Gastroesophageal sphincter (tissue), 4 donors: ENCODE data around the gene C1orf159. TPM values are rescaled to one million over a fixed set of nuclear protein-coding genes. Genes with fewer than 3 reads are reported as not detected.

Experiments
- ATAC-seq: fragments of 150-250 bp; one replicate; pipeline ENCODE4 v1.9.1; 2016; ENCODE audit warnings: mild to moderate bottlenecking, moderate library complexity
- H3K27ac ChIP-seq, 4 donors: fragments of 200-600 bp; sonication (generic) in 3 of 4; 1 replicate in 3 of 4; 2 replicates in 1 of 4; pipeline ENCODE4 v1.5.1; 2016 to 2019
- H3K27me3 ChIP-seq: fragments of 200-600 bp; sonication (generic); one replicate; pipeline ENCODE4 v1.5.1; 2019
- H3K36me3 ChIP-seq, 2 donors: fragments of 200-600 bp; sonication (generic); one replicate each; pipeline ENCODE4 v1.5.1; 2019; ENCODE audit warnings: control low read depth in 1 of 2
- H3K4me1 ChIP-seq, 3 donors: fragments of 200-600 bp; sonication (generic); 1 replicate in 2 of 3; 2 replicates in 1 of 3; pipeline ENCODE4 v1.5.1; 2016 to 2019; ENCODE audit warnings: control low read depth in 2 of 3
- H3K4me3 ChIP-seq, 2 donors: fragments of 200-600 bp; sonication (generic); one replicate each; pipeline ENCODE4 v1.5.1; 2019; ENCODE audit warnings: mild to moderate bottlenecking in 1 of 2, moderate library complexity in 1 of 2
- H3K9me3 ChIP-seq, 3 donors: fragments of 200-600 bp; sonication (generic); one replicate each; pipeline ENCODE4 v1.5.1; 2017 to 2019; ENCODE audit warnings: control low read depth in 2 of 3
- CTCF ChIP-seq, 4 experiments: fragments of 200-600 bp in 2 of 4; fragments of 450-650 bp in 2 of 4; sonication (generic) in 1 of 4; IDR thresholded peaks; one replicate each; pipeline ENCODE4 v1.5.1; 2017 to 2019; ENCODE audit warnings: antibody characterized with exemption in 4 of 4, mild to moderate bottlenecking in 2 of 4, moderate library complexity in 2 of 4
- EP300 ChIP-seq: sonication (generic); formaldehyde crosslinking; IDR thresholded peaks from one replicate; pipeline ENCODE4 v1.6.1; 2017; ENCODE audit warnings: antibody characterized with exemption, mild to moderate bottlenecking
- POLR2A ChIP-seq, 2 donors: fragments of 450-650 bp; IDR thresholded peaks; one replicate each; pipeline ENCODE4 v1.6.1; 2017; ENCODE audit warnings: antibody characterized with exemption in 2 of 2, mild to moderate bottlenecking in 2 of 2, moderate library complexity in 1 of 2
- POLR2AphosphoS5 ChIP-seq: sonication (generic); formaldehyde crosslinking; IDR thresholded peaks from one replicate; pipeline ENCODE4 v1.6.1; 2017; ENCODE audit warnings: antibody characterized with exemption
- WGBS, 2 donors: methylation state at CpG; one replicate each; pipeline ENCODE4 v1.1.5; 2018; ENCODE audit warnings: low coverage in 1 of 2; 5-methylcytosine and 5-hydroxymethylcytosine counted together
- total RNA-seq, 4 donors: library from RNA; depleted of rRNA; stranded (reverse); fragments of >200 nt; gene quantifications; one replicate each; pipeline ENCODE4 v1.1.0, GENCODE V29; 2016

C1orf159 gene
- total RNA-seq, 4 donors from 2014 or later: 6.3 to 15.3 (median 9.9) TPM

- no peaks in the 10 kb centered on the region for H3K9me3 ChIP-seq
- peak; percentile 89 for ATAC-seq
- peak overlapping the region in 1 of 4 donors; percentile 11 for H3K27ac ChIP-seq
- peaks cover 0 to 12% (median 6%) of the 10 kb centered on the region in 3 donors for H3K4me1 ChIP-seq
- H3K4me3 ChIP-seq: peak overlapping the region in 1 of 2 donors; percentile 38
- peaks cover 64% of the 10 kb centered on the region for H3K27me3 ChIP-seq
- WGBS, 2 donors: 5 to 20% methylated on average over 3 to 4 of the region's 39 CpGs
- TF ChIP-seq EP300: no peak
- TF ChIP-seq CTCF (IDR thresholded peaks at IDR 0.05): peak in 3 of 4 experiments; percentile 90 to 93 (median 90)
- TF ChIP-seq POLR2A (IDR thresholded peaks at IDR 0.05): no peak
- H3K36me3 ChIP-seq: no peaks in the 10 kb centered on the region
These were observed 6.4 kb upstream of the C1orf159 start for GRCh38 chr1:1122078-1122811.

GRCh38 chr1:1121611-1122077 lies 5.8 kb upstream of the C1orf159 start:
- Histone ChIP-seq H3K4me3 (peak overlapping the region in 1 of 2 donors; percentile 38), H3K4me1 (peaks cover 0 to 17% (median 6%) of the 10 kb centered on the region in 3 donors), H3K27ac (peak overlapping the region in 1 of 4 donors; percentile 11), H3K27me3 (peaks cover 65% of the 10 kb centered on the region), H3K36me3 (no peaks in the 10 kb centered on the region), H3K9me3 (no peaks in the 10 kb centered on the region)
- no peak for TF ChIP-seq EP300
- TF ChIP-seq POLR2AphosphoS5: no peak
- TF ChIP-seq CTCF (IDR thresholded peaks at IDR 0.05): no peak
- TF ChIP-seq POLR2A (IDR thresholded peaks at IDR 0.05): no peak
- peak; percentile 37 for ATAC-seq
- WGBS, 2 donors: no CpG with 5 or more reads among the region's 15 CpGs

- H3K9me3 ChIP-seq: no peaks in the 10 kb centered on the region
- WGBS, 2 donors: 60 to 70% methylated on average over 2 to 7 of the region's 25 CpGs
- TF ChIP-seq POLR2A (IDR thresholded peaks at IDR 0.05) (no peak), CTCF (IDR thresholded peaks at IDR 0.05) (no peak)
- no peak overlapping the region for H3K4me3 ChIP-seq
- H3K36me3 ChIP-seq: no peaks in the 10 kb centered on the region
- no peak for ATAC-seq
- H3K27ac ChIP-seq: no peak overlapping the region
- H3K4me1 ChIP-seq: peaks cover 0 to 20% (median 6%) of the 10 kb centered on the region in 3 donors
- H3K27me3 ChIP-seq: peaks cover 65% of the 10 kb centered on the region
These were observed 5.1 kb upstream of the C1orf159 start for GRCh38 chr1:1120866-1121591.

- ATAC-seq: no peak
- no peak overlapping the region for H3K4me3 ChIP-seq
- no peaks in the 10 kb centered on the region for H3K36me3 ChIP-seq
- H3K27ac ChIP-seq: no peak overlapping the region
- no peaks in the 10 kb centered on the region for H3K9me3 ChIP-seq
- H3K27me3 ChIP-seq: peaks cover 65% of the 10 kb centered on the region
- 75 to 81% methylated on average over 5 to 12 of the region's 16 CpGs for WGBS, 2 donors
- TF ChIP-seq POLR2A (IDR thresholded peaks at IDR 0.05) (no peak), POLR2AphosphoS5 (no peak), CTCF (IDR thresholded peaks at IDR 0.05) (no peak), EP300 (no peak)
- H3K4me1 ChIP-seq: peaks cover 0 to 25% (median 8%) of the 10 kb centered on the region in 3 donors
These were observed 4.2 kb upstream of the C1orf159 start for GRCh38 chr1:1120096-1120495.
